GM23248 (cell line): ENCODE data around the gene ANKRD27.

ENCODE experiments used
- EZH2 ChIP-seq: fragments of 200-600 bp; sonication (generic); IDR thresholded peaks from 2 replicates; pipeline ENCODE4 v1.6.1; 2018; ENCODE audit warnings: antibody characterized with exemption, mild to moderate bottlenecking; ENCODE audit not compliant: insufficient read depth, poor library complexity, severe bottlenecking
- EZH2phosphoT487 ChIP-seq: fragments of 200-600 bp; sonication (generic); IDR thresholded peaks from 2 replicates; pipeline ENCODE4 v1.6.1; 2018; ENCODE audit warnings: antibody characterized with exemption, moderate library complexity, mild to moderate bottlenecking, low read depth; ENCODE audit not compliant: insufficient read depth

GRCh38 chr19:32720936-32721250 is 45.9 kb upstream of the ANKRD27 start:
- TF ChIP-seq EZH2phosphoT487 (no peak), EZH2 (no peak)
